Measurements from ENCODE around the gene FBP2. TPM values are rescaled to one million over a fixed set of nuclear protein-coding genes. Genes with fewer than 3 reads are reported as not detected.

Gene FBP2
- total RNA-seq (2014; rRNA removed) (not detected in 2 replicates), Bru-seq, nascent RNA (percentile 4 among the genes with signal in this experiment), BruChase-seq, experiment 1, labeled RNA remaining after a 6-hour chase (percentile 5 among the genes with signal in this experiment), BruChase-seq, experiment 2, labeled RNA remaining after a 2-hour chase (percentile 4 among the genes with signal in this experiment)
- long read RNA-seq, partial matches to known transcripts: 0 of 1 reads
- long read RNA-seq, other reads (novel, unspliced or antisense): 1 of 1 reads

DNA sequence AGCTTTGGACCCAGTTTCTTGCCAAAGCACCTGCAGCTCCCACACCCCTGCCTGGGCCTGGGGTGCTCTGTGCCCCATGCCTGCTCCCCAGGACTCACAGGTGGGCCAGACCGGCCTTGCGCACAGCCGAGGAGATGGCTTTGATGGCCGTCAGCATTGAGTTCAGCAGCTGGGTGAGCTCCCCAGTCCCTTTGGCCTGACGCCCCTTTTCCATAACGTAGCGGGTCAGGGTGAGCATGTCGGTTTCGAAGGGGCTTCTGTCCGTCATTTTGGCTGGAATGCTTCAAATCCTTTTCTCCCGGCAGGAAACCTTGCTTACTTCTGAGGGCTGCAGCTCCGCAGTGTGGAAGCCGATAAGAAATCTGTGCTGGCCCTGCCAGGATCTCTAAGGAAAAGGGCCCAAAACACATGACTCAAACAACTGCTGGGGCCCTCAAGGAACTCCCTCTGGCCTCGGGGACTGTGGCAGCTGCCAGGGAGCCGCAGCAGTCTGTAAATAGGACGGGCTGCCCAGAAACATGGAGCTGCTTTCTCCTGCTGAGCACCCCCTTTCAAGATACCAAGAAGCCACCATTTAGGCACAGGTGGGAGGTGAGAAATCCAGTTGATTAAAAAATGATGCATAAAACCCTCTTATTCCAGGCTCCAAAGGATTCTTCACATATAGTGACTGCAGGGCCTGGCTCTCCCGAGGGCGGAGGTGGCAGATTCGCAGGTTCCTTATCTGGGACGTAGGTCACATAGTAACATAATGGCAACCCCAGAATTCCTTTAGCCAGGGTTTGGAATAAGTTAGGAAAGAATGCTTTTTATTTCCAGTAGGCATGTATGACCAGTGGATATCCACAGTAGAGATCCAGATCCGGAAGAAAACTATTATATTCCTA lies at the start of gene FBP2:
Gene FBP2, minus strand, starts transcription at position 366 of the 887 bp plus-strand sequence. Its CDS starts 98 bp downstream, at position 268.
- H3K4me1 ChIP-seq (ENCODE audit: insufficient read depth, low read length): no peaks in the 10 kb centered on the region
- BruUV-seq (replicated peaks): no TSS peak
- no peaks in the 10 kb centered on the region for H3K27me3 ChIP-seq (ENCODE audit: low read length)
- H3K9me2 ChIP-seq (replicated peaks; ENCODE audit: low read length): no peaks in the 10 kb centered on the region
- POLR2A ChIA-PET (ENCODE audit: unreplicated experiment): no interaction called here
- no peak within 1 kb of the TSS for H3K4me3 ChIP-seq (ENCODE audit: low read length)
- no peaks in the 10 kb centered on the region for H3F3A ChIP-seq (ENCODE audit: low read length, unreplicated experiment)
- no peak for DNase-seq
- H3K36me3 ChIP-seq (ENCODE audit: low read depth, low read length): no peaks in the 10 kb centered on the region
- no peaks in the 10 kb centered on the region for H4K20me1 ChIP-seq (ENCODE audit: low read length)
- intact Hi-C loops (cut with micrococcal nuclease): no loop called here
- CTCF ChIA-PET: no interaction called here
- no peak within 1 kb of the TSS for H3K9ac ChIP-seq (ENCODE audit: low read length)
- TF ChIP-seq, protein P1, sequence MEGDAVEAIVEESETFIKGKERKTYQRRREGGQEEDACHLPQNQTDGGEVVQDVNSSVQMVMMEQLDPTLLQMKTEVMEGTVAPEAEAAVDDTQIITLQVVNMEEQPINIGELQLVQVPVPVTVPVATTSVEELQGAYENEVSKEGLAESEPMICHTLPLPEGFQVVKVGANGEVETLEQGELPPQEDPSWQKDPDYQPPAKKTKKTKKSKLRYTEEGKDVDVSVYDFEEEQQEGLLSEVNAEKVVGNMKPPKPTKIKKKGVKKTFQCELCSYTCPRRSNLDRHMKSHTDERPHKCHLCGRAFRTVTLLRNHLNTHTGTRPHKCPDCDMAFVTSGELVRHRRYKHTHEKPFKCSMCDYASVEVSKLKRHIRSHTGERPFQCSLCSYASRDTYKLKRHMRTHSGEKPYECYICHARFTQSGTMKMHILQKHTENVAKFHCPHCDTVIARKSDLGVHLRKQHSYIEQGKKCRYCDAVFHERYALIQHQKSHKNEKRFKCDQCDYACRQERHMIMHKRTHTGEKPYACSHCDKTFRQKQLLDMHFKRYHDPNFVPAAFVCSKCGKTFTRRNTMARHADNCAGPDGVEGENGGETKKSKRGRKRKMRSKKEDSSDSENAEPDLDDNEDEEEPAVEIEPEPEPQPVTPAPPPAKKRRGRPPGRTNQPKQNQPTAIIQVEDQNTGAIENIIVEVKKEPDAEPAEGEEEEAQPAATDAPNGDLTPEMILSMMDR (conservative IDR thresholded peaks at IDR 0.05; ENCODE audit: low read depth, low read length): no peak
- TF ChIP-seq EZH2 (IDR thresholded peaks at IDR 0.05; ENCODE audit: low read length, unreplicated experiment) (no peak), EZH2phosphoT487 (IDR thresholded peaks at IDR 0.05; ENCODE audit: borderline replicate concordance, low read length) (no peak)
- H3K9me3 ChIP-seq (ENCODE audit: low read length): no peaks in the 10 kb centered on the region
- H3K4me2 ChIP-seq (ENCODE audit: low read length): no peak within 1 kb of the TSS
- H2AFZ ChIP-seq (ENCODE audit: low read length): no peak within 1 kb of the TSS
- H3K79me2 ChIP-seq (ENCODE audit: low read length): no peaks in the 10 kb centered on the region
- no peak within 1 kb of the TSS for H3K27ac ChIP-seq (ENCODE audit: low read length)
- ATAC-seq: no peak

DNA sequence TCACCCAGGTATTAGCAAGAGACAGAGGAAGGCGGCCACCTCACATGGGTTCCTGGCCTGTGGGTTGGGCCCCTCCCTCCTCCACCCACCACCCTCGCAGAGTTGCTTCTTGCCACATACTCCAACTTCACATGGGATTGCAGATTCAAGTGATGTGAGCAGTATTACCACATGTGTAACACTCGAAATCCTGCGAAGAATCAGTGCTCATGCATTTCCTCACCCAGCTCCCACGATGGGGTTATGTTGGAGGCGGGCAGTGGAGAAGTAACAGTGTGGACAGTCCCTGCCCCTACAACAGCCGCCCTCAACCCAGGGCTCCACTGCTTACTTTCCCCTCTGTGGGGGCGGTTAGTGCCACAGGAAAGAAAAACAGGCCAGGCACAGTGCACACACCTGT lies 49.6 kb upstream of the FBP2 start:
- Histone ChIP-seq H3K4me3 (ENCODE audit: low read length) (no peak overlapping the region), H3K4me1 (ENCODE audit: insufficient read depth, low read length) (peaks cover 29% of the 10 kb centered on the region)
- POLR2A ChIA-PET (ENCODE audit: unreplicated experiment): no interaction called here

More for the DNA sequence above, 49.6 kb upstream of the FBP2 start:
- peaks cover 14% of the 10 kb centered on the region for H3K79me2 ChIP-seq (ENCODE audit: low read length)
- TF ChIP-seq EZH2phosphoT487 (IDR thresholded peaks at IDR 0.05; ENCODE audit: borderline replicate concordance, low read length) (no peak), EZH2 (IDR thresholded peaks at IDR 0.05; ENCODE audit: low read length, unreplicated experiment) (no peak)
- TF ChIP-seq, protein P1 (conservative IDR thresholded peaks at IDR 0.05; ENCODE audit: low read depth, low read length): no peak
- no TSS peak for BruUV-seq (replicated peaks)
- no peak overlapping the region for H2AFZ ChIP-seq (ENCODE audit: low read length)
- no peaks in the 10 kb centered on the region for H3K9me2 ChIP-seq (replicated peaks; ENCODE audit: low read length)
- H3F3A ChIP-seq (ENCODE audit: low read length, unreplicated experiment): no peaks in the 10 kb centered on the region
- H3K36me3 ChIP-seq (ENCODE audit: low read depth, low read length): no peaks in the 10 kb centered on the region
- intact Hi-C loops (cut with micrococcal nuclease): no loop called here
- no peak overlapping the region for H3K27ac ChIP-seq (ENCODE audit: low read length)
- H3K4me2 ChIP-seq (ENCODE audit: low read length): no peak overlapping the region
- CTCF ChIA-PET: no interaction called here
- H3K27me3 ChIP-seq (ENCODE audit: low read length): no peaks in the 10 kb centered on the region
- no peaks in the 10 kb centered on the region for H3K9me3 ChIP-seq (ENCODE audit: low read length)
- ATAC-seq (no peak), DNase-seq (no peak)
- H3K9ac ChIP-seq (ENCODE audit: low read length): no peak overlapping the region
- no peaks in the 10 kb centered on the region for H4K20me1 ChIP-seq (ENCODE audit: low read length)
